ENCODE measurements around the gene FNBP1. TPM values are rescaled to one million over a fixed set of nuclear protein-coding genes. Genes with fewer than 3 reads are reported as not detected.

FNBP1 gene
- total RNA-seq, 1 experiment from 2014 or later: 43.6 TPM

- CTCF ChIA-PET: interaction anchor here (0.6 to 0.7 kb wide), 2 partner anchors 34 to 39 kb away, joined by 3 read pairs; no protein-coding TSS in a partner anchor
- Mint-ChIP-seq H3K27me3 (ENCODE audit: low read depth) (no peaks in the 10 kb centered on the region), H3K4me1 (0 out of 2 replicates have a peak, but pooled peaks cover 5% of the 10 kb centered on the region), H3K9me3 (no peaks in the 10 kb centered on the region), H3K4me3 (no peak overlapping the region), H3K27ac (peak overlapping the region; percentile 60; the same call in 1 of the 2 replicates), H3K36me3 (peaks cover 54% of the 10 kb centered on the region)
- POLR2A ChIA-PET: no interaction called here
- no peak for ATAC-seq
- DNase-seq (ENCODE audit: low spot score): no peak
- TF ChIP-seq GRHL2 (CRISPR knock-in tag; IDR thresholded peaks at IDR 0.05; ENCODE audit: insufficient replicate concordance, severe bottlenecking): no peak
- no peak for TF ChIP-seq NFATC4 (CRISPR knock-in tag; IDR thresholded peaks at IDR 0.05)
- TF ChIP-seq ZNF281 (CRISPR knock-in tag; IDR thresholded peaks at IDR 0.05): no peak
- no peak for TF ChIP-seq ZNF416 (CRISPR knock-in tag; IDR thresholded peaks at IDR 0.05)
- TF ChIP-seq ATF6 (CRISPR knock-in tag; IDR thresholded peaks at IDR 0.05): no peak
- no peak for TF ChIP-seq CDX4 (CRISPR knock-in tag; IDR thresholded peaks at IDR 0.05; ENCODE audit: borderline replicate concordance)
- no peak for TF ChIP-seq ATF2 (CRISPR knock-in tag; IDR thresholded peaks at IDR 0.05; ENCODE audit: borderline replicate concordance, low read depth)
- TF ChIP-seq PRDM15 (CRISPR knock-in tag; IDR thresholded peaks at IDR 0.05): no peak
- no peak for TF ChIP-seq ZNF317 (CRISPR knock-in tag; IDR thresholded peaks at IDR 0.05; ENCODE audit: borderline replicate concordance, low read depth)
- TF ChIP-seq FOXP1 (CRISPR knock-in tag; IDR thresholded peaks at IDR 0.05; ENCODE audit: borderline replicate concordance): no peak
- no peak for TF ChIP-seq FOXJ3 (CRISPR knock-in tag; IDR thresholded peaks at IDR 0.05; ENCODE audit: borderline replicate concordance)
- no peak for TF ChIP-seq E2F1 (CRISPR knock-in tag; IDR thresholded peaks at IDR 0.05)
- TF ChIP-seq MXD4 (CRISPR knock-in tag; IDR thresholded peaks at IDR 0.05; ENCODE audit: borderline replicate concordance): no peak
- no peak for TF ChIP-seq SOX15 (CRISPR knock-in tag; IDR thresholded peaks at IDR 0.05)
- TF ChIP-seq OVOL2 (CRISPR knock-in tag; IDR thresholded peaks at IDR 0.05; ENCODE audit: borderline replicate concordance): no peak
- no peak for TF ChIP-seq JAZF1 (CRISPR knock-in tag; IDR thresholded peaks at IDR 0.05)
- TF ChIP-seq NFE2L1 (CRISPR knock-in tag; IDR thresholded peaks at IDR 0.05): no peak
- TF ChIP-seq USF1 (CRISPR knock-in tag; IDR thresholded peaks at IDR 0.05): no peak
- no peak for TF ChIP-seq ERG (CRISPR knock-in tag; IDR thresholded peaks at IDR 0.05)
Measured at GRCh38 chr9:130078547-130078946, 35.6 kb upstream of the FNBP1 start.
